IPS-11a (cell line): ENCODE measurements around the gene ATP6V0E1.
"Not testable (repeated sequence)": the region's sequence is repeated elsewhere in the genome, so short reads cannot be mapped to it uniquely, and the experiment has no call there.

Experiments used
- H3K4me3 ChIP-seq: one replicate; pipeline ENCODE4 v1.5.1; 2013; ENCODE audit warnings: low read depth, low read length, control low read depth

ATP6V0E1 gene

DNA sequence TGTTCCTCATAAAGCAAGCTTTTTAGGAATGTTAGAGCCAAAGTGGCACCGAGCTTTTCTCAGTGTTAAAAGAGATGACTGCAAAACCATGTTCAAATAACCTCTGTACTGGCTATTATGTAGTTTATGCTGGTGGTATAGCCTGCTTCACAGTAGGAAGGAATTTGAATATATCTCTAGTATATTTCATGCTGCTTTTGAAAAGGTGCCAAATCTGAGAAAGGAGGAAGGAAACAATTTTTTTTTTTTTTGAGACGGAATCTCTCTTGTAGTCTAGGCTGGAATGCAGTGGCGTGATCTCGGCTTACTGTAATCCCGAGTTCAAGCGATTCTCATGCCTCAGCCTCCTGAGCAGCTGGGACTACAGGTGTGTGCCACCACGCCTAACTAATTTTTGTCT, 86.1 kb downstream of the ATP6V0E1 start:
- H3K4me3 ChIP-seq = no peak overlapping the region

DNA sequence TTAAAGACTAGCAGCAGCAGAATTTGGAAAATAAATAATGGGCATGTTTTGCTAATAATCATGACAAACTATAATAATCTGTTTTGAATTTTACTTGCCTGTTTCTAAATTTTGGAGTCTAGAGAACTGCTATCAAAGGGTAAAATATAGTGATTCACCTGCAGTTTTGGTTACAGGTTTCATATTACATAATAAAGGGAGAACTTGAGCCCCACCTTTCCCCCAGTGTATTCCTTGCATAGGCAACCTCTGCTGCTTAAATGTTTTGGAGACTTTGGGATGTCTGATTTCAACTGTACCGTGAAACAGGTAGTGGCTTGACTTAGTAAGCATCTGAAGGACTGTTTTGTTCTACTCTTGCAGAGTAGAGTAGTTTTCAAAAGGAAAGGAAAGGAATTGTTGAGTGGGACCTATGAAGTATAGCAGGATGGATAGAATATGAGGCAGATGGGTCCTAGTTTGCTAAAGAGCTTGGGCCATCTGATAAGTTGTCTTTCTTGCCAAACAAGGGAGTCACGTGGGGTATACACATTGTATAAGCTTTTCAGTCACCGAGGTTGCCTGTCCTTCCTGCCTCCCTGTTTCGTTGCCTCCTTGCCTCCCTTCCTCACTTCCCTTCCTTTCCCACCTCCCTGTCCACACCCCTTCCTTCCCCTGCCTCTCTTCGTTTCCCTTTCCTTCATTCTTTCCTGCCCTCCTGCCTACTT, 91.7 kb downstream of the ATP6V0E1 start:
- H3K4me3 ChIP-seq = no peak overlapping the region

DNA sequence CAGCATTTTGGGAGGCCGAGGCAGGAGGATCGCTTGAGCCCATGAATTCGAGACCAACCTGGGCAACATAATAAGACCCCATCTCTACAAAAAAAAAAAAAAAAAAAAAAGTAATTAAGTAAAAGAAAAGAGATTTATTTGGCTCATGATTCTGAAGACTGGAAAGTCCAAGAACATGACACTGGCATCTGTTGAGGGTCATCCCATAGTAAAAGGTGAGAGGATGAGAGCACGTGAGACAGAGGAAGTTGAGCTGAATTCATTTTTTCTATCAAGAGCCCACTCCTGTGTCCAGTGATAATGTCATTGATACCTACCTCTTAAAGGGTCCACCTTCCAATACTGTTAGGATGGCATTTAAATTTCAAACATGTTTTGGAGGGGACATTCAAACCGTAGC, 92.4 kb downstream of the ATP6V0E1 start:
- H3K4me3 ChIP-seq = no peak overlapping the region

DNA sequence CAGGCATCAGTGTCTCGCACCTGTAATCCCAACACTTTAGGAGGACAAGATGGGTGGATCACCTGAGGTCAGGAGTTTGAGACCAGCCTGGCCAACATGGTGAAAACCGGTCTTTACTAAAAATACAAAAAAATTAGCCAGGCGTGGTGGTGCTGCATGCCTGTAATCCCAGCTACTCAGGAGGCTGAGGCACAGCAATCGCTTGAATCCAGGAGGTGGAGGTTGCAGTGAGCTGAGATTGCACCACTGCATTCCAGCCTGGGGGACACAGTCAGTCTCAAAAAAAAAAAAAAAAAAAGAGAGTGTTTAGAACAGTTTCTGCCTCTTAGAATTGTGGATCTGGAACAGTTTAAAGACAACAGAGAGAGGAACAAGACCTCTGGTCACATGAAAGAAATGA, 92.9 kb downstream of the ATP6V0E1 start:
- H3K4me3 ChIP-seq = not testable (repeated sequence)

DNA sequence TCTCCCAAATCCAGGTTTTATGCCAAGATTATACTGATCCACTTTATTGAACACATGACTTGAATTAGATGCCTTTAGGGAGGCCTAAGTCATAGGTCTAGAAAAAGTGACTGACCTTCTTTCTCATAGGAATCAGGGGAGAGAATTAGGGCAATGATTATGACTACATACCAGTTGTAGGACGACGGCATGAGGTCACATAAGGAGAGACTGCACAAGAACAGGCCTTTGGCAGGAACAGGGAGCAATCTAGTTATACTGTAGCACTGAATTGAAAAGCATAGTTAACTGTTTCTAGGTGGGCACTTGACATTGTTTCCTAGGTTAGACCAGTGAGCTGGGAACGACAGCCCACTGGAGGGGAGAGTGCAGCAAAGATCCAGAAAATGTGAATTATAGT, 95.3 kb downstream of the ATP6V0E1 start:
- H3K4me3 ChIP-seq = no peak overlapping the region
